ENCODE data around the gene TTYH1.
"Not testable (repeated sequence)": the region's sequence is repeated elsewhere in the genome, so short reads cannot be mapped to it uniquely, and the experiment has no call there.

The TTYH1 gene

GRCh38 chr19:54415208-54415900 is at the start of gene TTYH1:
Gene TTYH1 (plus strand): TSS chr19:54415464. CDS start chr19:54415553, 89 bp downstream.
- no peak for DNase-seq

GRCh38 chr19:54365798-54366197 is 49.5 kb upstream of the TTYH1 start:
- DNase-seq: not testable (repeated sequence)

GRCh38 chr19:54366811-54367210 is 48.5 kb upstream of the TTYH1 start:
- no peak for DNase-seq

- DNase-seq: no peak
Measured at GRCh38 chr19:54369082-54369687, 46.1 kb upstream of the TTYH1 start.

GRCh38 chr19:54369688-54370433 is 45.4 kb upstream of the TTYH1 start:
- DNase-seq: not testable (repeated sequence)

- DNase-seq: not testable (repeated sequence)
Measured at GRCh38 chr19:54370434-54370796, 44.8 kb upstream of the TTYH1 start.

GRCh38 chr19:54371453-54371852 is 43.8 kb upstream of the TTYH1 start:
- not testable (repeated sequence) for DNase-seq

GRCh38 chr19:54373781-54374631 is 41.3 kb upstream of the TTYH1 start:
- no peak for DNase-seq

- DNase-seq: not testable (repeated sequence)
Measured at GRCh38 chr19:54375181-54375938, 39.9 kb upstream of the TTYH1 start.

GRCh38 chr19:54376610-54377285 is 38.5 kb upstream of the TTYH1 start:
- DNase-seq: no peak

- DNase-seq: no peak
Measured at GRCh38 chr19:54379187-54379678, 36.0 kb upstream of the TTYH1 start.

- no peak for DNase-seq
Measured at GRCh38 chr19:54380897-54381296, 34.4 kb upstream of the TTYH1 start.

- not testable (repeated sequence) for DNase-seq
Measured at GRCh38 chr19:54382041-54382440, 33.2 kb upstream of the TTYH1 start.

GRCh38 chr19:54383330-54383729 is 31.9 kb upstream of the TTYH1 start:
- DNase-seq: no peak

GRCh38 chr19:54387991-54388801 is 27.1 kb upstream of the TTYH1 start:
- peak; percentile 6 for DNase-seq

- no peak for DNase-seq
Measured at GRCh38 chr19:54388802-54389139, 26.5 kb upstream of the TTYH1 start.

- peak; percentile 48 for DNase-seq
Measured at GRCh38 chr19:54389553-54389952, 25.7 kb upstream of the TTYH1 start.

- DNase-seq: peak; percentile 64
Measured at GRCh38 chr19:54390942-54391577, 24.2 kb upstream of the TTYH1 start.

- no peak for DNase-seq
Measured at GRCh38 chr19:54391589-54392061, 23.6 kb upstream of the TTYH1 start.

GRCh38 chr19:54392105-54392504 is 23.2 kb upstream of the TTYH1 start:
- no peak for DNase-seq

Data from hematopoietic multipotent progenitor cell treated with erythropoietin and hydrocortisone succinate and interleukin-3 and kit ligand, for 8 days (in vitro differentiated cells).